ENCODE results near the gene RPS6KA2.

The RPS6KA2 gene

GRCh38 chr6:166436195-166437139 lies 190.6 kb downstream of the RPS6KA2 start:
- no peak for DNase-seq

GRCh38 chr6:166435574-166435973 lies 191.5 kb downstream of the RPS6KA2 start:
- no peak for DNase-seq

GRCh38 chr6:166434336-166434735 lies 192.7 kb downstream of the RPS6KA2 start:
- DNase-seq = no peak

- no peak for DNase-seq
Observed at GRCh38 chr6:166433096-166433495, 194.0 kb downstream of the RPS6KA2 start.

- no peak for DNase-seq
Observed at GRCh38 chr6:166430269-166430668, 196.8 kb downstream of the RPS6KA2 start.

GRCh38 chr6:166424431-166424830 lies 202.6 kb downstream of the RPS6KA2 start:
- DNase-seq = no peak

- no peak for DNase-seq
Observed at GRCh38 chr6:166423781-166424180, 203.3 kb downstream of the RPS6KA2 start.

- DNase-seq = peak in 1 of 2 experiments; percentile 3
Observed at GRCh38 chr6:166423051-166423745, 203.9 kb downstream of the RPS6KA2 start.

- DNase-seq = no peak
Observed at GRCh38 chr6:166422201-166422940, 204.7 kb downstream of the RPS6KA2 start.

GRCh38 chr6:166420351-166420750 lies 206.7 kb downstream of the RPS6KA2 start:
- no peak for DNase-seq

GRCh38 chr6:166419717-166420116 lies 207.3 kb downstream of the RPS6KA2 start:
- DNase-seq = no peak

- no peak for DNase-seq
Observed at GRCh38 chr6:166419286-166419685, 207.8 kb downstream of the RPS6KA2 start.

- DNase-seq = no peak
Observed at GRCh38 chr6:166418691-166419143, 208.3 kb downstream of the RPS6KA2 start.

- DNase-seq = no peak
Observed at GRCh38 chr6:166417285-166417691, 209.8 kb downstream of the RPS6KA2 start.

GRCh38 chr6:166415833-166416347 lies 211.2 kb downstream of the RPS6KA2 start:
- DNase-seq = no peak

- DNase-seq = no peak
Observed at GRCh38 chr6:166415306-166415705, 211.7 kb downstream of the RPS6KA2 start.

GRCh38 chr6:166413491-166413951 lies 213.5 kb downstream of the RPS6KA2 start:
- no peak for DNase-seq

- no peak for DNase-seq
Observed at GRCh38 chr6:166412911-166413384, 214.1 kb downstream of the RPS6KA2 start.

- DNase-seq = no peak
Observed at GRCh38 chr6:166412156-166412910, 214.7 kb downstream of the RPS6KA2 start.

GRCh38 chr6:166411721-166412151 lies 215.3 kb downstream of the RPS6KA2 start:
- no peak for DNase-seq

GRCh38 chr6:166411271-166411670 lies 215.8 kb downstream of the RPS6KA2 start:
- no peak for DNase-seq

Data from cerebellar nuclear complex (tissue), 1 donor.